BLaER1 (cell line): ENCODE data around the gene SLC39A12.

Source experiments
- H3K27ac ChIP-seq: shearing (Covaris generic); formaldehyde crosslinking; 2 replicates; pipeline ENCODE4 v1.8.1; 2022
- H3K27me3 ChIP-seq: shearing (Covaris generic); formaldehyde crosslinking; 2 replicates; pipeline ENCODE4 v1.8.1; 2022
- H3K36me3 ChIP-seq: shearing (Covaris generic); formaldehyde crosslinking; 2 replicates; pipeline ENCODE4 v1.8.1; 2022
- H3K4me1 ChIP-seq: shearing (Covaris generic); formaldehyde crosslinking; 2 replicates; pipeline ENCODE4 v1.8.1; 2022
- H3K4me2 ChIP-seq: shearing (Covaris generic); formaldehyde crosslinking; 2 replicates; pipeline ENCODE4 v1.8.1; 2022
- H3K4me3 ChIP-seq: shearing (Covaris generic); formaldehyde crosslinking; 2 replicates; pipeline ENCODE4 v1.8.1; 2022
- H3K9ac ChIP-seq: shearing (Covaris generic); formaldehyde crosslinking; 2 replicates; pipeline ENCODE4 v1.8.1; 2022
- H3K9me3 ChIP-seq: shearing (Covaris generic); formaldehyde crosslinking; 2 replicates; pipeline ENCODE4 v1.8.1; 2022
- H4K20me1 ChIP-seq: shearing (Covaris generic); formaldehyde crosslinking; 2 replicates; pipeline ENCODE4 v1.8.1; 2022
- Cebpa-rat ChIP-seq: shearing (Covaris generic); IDR thresholded peaks from 2 replicates; pipeline ENCODE4 v1.8.1; 2022

Gene SLC39A12

GRCh38 chr10:18085855-18086254 lies 134.1 kb downstream of the SLC39A12 start:
- Histone ChIP-seq H3K4me1 (no peaks in the 10 kb centered on the region), H3K4me2 (no peak overlapping the region), H3K27ac (no peak overlapping the region), H3K27me3 (no peaks in the 10 kb centered on the region), H3K9ac (no peak overlapping the region), H3K36me3 (no peaks in the 10 kb centered on the region), H4K20me1 (no peaks in the 10 kb centered on the region), H3K4me3 (no peak overlapping the region), H3K9me3 (no peaks in the 10 kb centered on the region)
- no peak for TF ChIP-seq Cebpa-rat

DNA sequence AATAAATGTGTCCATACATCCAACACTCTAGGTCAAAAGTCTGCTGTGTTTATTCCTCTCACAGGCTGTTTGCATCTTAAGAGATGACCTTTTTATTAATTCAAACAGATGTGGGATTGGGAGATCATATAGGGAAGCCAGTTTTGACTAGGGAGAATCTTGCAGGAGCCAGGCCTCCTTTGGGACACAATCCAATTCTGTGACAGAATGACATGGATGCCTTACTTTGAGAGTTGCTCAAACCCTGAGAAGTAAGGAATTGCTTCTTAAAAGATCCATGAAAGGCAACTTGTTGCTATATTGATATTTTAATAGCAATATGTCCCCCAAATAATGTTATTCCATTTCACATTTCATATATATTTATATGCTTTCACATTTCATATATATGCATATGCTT lies 135.0 kb downstream of the SLC39A12 start:
- no peaks in the 10 kb centered on the region for H3K27me3 ChIP-seq
- no peaks in the 10 kb centered on the region for H3K36me3 ChIP-seq
- H3K27ac ChIP-seq, result no peak overlapping the region
- no peaks in the 10 kb centered on the region for H4K20me1 ChIP-seq
- no peaks in the 10 kb centered on the region for H3K9me3 ChIP-seq
- H3K9ac ChIP-seq, result no peak overlapping the region
- H3K4me1 ChIP-seq, result no peaks in the 10 kb centered on the region
- TF ChIP-seq Cebpa-rat, result no peak
- H3K4me3 ChIP-seq, result no peak overlapping the region
- H3K4me2 ChIP-seq, result no peak overlapping the region

DNA sequence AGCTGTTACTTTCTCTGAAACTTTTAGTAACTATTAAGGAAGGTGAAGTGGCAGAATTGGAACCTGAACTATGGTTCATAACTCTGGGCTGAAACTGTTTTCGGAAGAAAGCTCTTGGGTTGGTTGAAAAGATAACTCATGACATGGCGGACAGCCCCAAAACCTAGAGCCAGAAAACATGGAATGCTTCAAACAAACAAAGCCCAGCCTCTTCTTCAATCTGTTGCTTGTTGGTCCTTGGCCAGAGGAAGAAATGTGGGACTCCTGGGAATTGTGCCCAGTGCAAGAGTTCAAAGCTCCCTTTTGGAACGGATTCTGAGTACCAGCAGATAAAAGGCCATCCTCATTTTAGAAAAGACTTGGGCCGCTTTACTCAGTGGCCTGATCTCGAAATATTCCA lies 135.6 kb downstream of the SLC39A12 start:
- no peaks in the 10 kb centered on the region for H3K9me3 ChIP-seq
- H3K36me3 ChIP-seq, result no peaks in the 10 kb centered on the region
- no peak overlapping the region for H3K27ac ChIP-seq
- H3K4me2 ChIP-seq, result no peak overlapping the region
- no peak overlapping the region for H3K9ac ChIP-seq
- no peaks in the 10 kb centered on the region for H3K4me1 ChIP-seq
- no peak overlapping the region for H3K4me3 ChIP-seq
- H3K27me3 ChIP-seq, result no peaks in the 10 kb centered on the region
- TF ChIP-seq Cebpa-rat, result no peak
- no peaks in the 10 kb centered on the region for H4K20me1 ChIP-seq
